Measurements from ENCODE around the gene CST11. TPM values are rescaled to one million over a fixed set of nuclear protein-coding genes. Genes with fewer than 3 reads are reported as not detected.

The CST11 gene
- total and polyA plus RNA-seq, 2 donors from 2014 or later, result not detected

DNA sequence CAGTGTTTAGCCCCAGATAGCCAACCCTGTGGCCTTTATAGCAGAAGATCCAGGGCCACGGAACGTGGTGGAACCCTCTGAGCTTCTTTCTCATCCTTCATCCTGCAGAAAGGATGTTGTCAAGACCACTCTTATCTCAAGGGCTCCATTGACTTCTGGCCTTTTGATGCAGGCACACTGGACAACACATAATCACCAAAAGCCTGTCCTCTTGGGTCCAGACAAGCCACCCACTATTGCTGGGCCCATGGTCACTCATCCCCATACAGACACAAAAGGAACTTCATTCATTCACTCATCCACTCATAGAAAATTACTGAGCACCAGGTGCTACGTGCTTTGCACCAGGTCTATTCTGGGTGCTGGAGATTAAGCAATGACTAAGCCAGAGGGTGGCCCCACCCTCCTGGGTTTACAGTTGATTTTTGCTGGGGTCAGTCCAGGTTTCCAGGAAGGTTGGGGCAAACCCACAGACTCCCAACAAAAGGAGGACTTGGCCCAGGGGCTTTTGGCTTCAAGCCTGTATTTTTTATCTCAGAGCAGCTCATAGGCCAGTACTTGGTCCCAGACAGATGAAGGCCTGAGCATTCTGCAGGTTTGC lies 40.6 kb upstream of the CST11 start:
- Histone ChIP-seq H3K27ac (ENCODE audit: low read depth in 2 of 2, low read length in 2 of 2) (no peak overlapping the region), H3K36me3 (ENCODE audit: control insufficient read depth in 2 of 3, insufficient read depth in 3 of 3, low read length in 3 of 3) (no peaks in the 10 kb centered on the region), H3K4me1 (ENCODE audit: control insufficient read depth in 2 of 3, insufficient read depth in 2 of 3, low read depth in 1 of 3, low read length in 3 of 3) (no peaks in the 10 kb centered on the region), H3K27me3 (ENCODE audit: control insufficient read depth, insufficient read depth, low read length) (no peaks in the 10 kb centered on the region), H3K9ac (ENCODE audit: low read length in 3 of 3) (no peak overlapping the region), H3K9me3 (ENCODE audit: control insufficient read depth in 2 of 3, insufficient read depth in 1 of 3, low read length in 3 of 3) (no peaks in the 10 kb centered on the region), H3K4me3 (ENCODE audit: low read length in 3 of 3) (no peak overlapping the region)
- DNase-seq (no peak), FAIRE-seq (no peak)
- intact Hi-C loops (cut with DNase I), result no loop called here
- TF ChIP-seq, protein P1, sequence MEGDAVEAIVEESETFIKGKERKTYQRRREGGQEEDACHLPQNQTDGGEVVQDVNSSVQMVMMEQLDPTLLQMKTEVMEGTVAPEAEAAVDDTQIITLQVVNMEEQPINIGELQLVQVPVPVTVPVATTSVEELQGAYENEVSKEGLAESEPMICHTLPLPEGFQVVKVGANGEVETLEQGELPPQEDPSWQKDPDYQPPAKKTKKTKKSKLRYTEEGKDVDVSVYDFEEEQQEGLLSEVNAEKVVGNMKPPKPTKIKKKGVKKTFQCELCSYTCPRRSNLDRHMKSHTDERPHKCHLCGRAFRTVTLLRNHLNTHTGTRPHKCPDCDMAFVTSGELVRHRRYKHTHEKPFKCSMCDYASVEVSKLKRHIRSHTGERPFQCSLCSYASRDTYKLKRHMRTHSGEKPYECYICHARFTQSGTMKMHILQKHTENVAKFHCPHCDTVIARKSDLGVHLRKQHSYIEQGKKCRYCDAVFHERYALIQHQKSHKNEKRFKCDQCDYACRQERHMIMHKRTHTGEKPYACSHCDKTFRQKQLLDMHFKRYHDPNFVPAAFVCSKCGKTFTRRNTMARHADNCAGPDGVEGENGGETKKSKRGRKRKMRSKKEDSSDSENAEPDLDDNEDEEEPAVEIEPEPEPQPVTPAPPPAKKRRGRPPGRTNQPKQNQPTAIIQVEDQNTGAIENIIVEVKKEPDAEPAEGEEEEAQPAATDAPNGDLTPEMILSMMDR (IDR thresholded peaks at IDR 0.05; ENCODE audit: borderline replicate concordance, extremely low read depth, insufficient read depth), result no peak

DNA sequence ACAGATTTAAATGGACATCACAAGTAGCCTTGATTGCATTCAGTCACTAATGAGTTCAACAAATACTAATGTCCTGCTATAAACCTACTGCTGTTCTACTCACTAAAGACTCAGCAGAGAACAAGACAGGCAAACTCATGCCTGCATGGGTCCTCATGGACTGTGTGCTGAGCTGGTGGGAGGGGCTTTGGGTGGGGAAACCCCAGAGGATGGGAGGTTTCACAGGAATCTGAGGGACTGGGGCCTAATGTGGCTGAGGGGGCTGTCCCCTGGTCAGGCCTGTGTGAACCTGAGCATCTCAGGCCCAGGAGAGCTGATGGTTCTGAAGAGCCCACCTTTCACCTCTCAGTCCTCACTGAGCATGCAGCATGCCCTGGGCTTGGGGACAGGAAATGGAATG lies 39.6 kb upstream of the CST11 start:
- Histone ChIP-seq H3K9ac (ENCODE audit: low read length in 3 of 3) (no peak overlapping the region), H3K4me3 (ENCODE audit: low read length in 3 of 3) (no peak overlapping the region), H3K36me3 (ENCODE audit: control insufficient read depth in 2 of 3, insufficient read depth in 3 of 3, low read length in 3 of 3) (no peaks in the 10 kb centered on the region), H3K4me1 (ENCODE audit: control insufficient read depth in 2 of 3, insufficient read depth in 2 of 3, low read depth in 1 of 3, low read length in 3 of 3) (no peaks in the 10 kb centered on the region), H3K27ac (ENCODE audit: low read depth in 2 of 2, low read length in 2 of 2) (no peak overlapping the region), H3K9me3 (ENCODE audit: control insufficient read depth in 2 of 3, insufficient read depth in 1 of 3, low read length in 3 of 3) (no peaks in the 10 kb centered on the region), H3K27me3 (ENCODE audit: control insufficient read depth, insufficient read depth, low read length) (no peaks in the 10 kb centered on the region)
- TF ChIP-seq, protein P1 (IDR thresholded peaks at IDR 0.05; ENCODE audit: borderline replicate concordance, extremely low read depth, insufficient read depth), result no peak
- no peak for DNase-seq
- no peak for FAIRE-seq
- intact Hi-C loops (cut with DNase I), result no loop called here

DNA sequence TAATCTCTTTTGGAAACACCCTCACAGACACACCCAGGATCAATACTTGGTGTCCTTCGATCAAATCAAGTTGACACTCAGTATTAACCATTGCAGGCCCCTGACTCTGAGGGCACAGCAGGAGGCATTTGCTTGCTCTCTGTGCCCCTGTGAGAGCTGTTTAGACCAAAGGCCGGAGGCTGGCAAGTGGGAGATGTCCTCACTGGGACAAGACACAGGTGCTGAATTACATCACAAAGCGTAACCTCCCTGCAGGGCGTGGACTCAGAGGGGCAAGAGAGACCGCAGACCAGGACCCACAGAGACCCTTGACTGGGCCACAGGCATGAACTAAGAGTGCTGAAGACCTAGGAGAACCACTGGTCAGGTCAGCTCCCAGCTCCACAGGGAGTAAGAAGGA lies 38.1 kb upstream of the CST11 start, which contains the start of gene CST8:
CST8 (plus strand) TSS at position 301 of the 400 bp plus-strand sequence. CDS start 551 bp downstream, outside the sequence.
- Histone ChIP-seq H3K9ac (ENCODE audit: low read length in 3 of 3) (no peak within 1 kb of the TSS), H3K4me3 (ENCODE audit: low read length in 3 of 3) (no peak within 1 kb of the TSS), H3K9me3 (ENCODE audit: control insufficient read depth in 2 of 3, insufficient read depth in 1 of 3, low read length in 3 of 3) (peaks cover 0 to 2% (median 1%) of the 10 kb centered on the region in 3 donors), H3K27me3 (ENCODE audit: control insufficient read depth, insufficient read depth, low read length) (no peaks in the 10 kb centered on the region), H3K4me1 (ENCODE audit: control insufficient read depth in 2 of 3, insufficient read depth in 2 of 3, low read depth in 1 of 3, low read length in 3 of 3) (no peaks in the 10 kb centered on the region), H3K36me3 (ENCODE audit: control insufficient read depth in 2 of 3, insufficient read depth in 3 of 3, low read length in 3 of 3) (no peaks in the 10 kb centered on the region), H3K27ac (ENCODE audit: low read depth in 2 of 2, low read length in 2 of 2) (no peak within 1 kb of the TSS)
- FAIRE-seq, result no peak
- TF ChIP-seq, protein P1 (IDR thresholded peaks at IDR 0.05; ENCODE audit: borderline replicate concordance, extremely low read depth, insufficient read depth), result no peak
- no peak for DNase-seq
- intact Hi-C loops (cut with DNase I), result no loop called here

DNA sequence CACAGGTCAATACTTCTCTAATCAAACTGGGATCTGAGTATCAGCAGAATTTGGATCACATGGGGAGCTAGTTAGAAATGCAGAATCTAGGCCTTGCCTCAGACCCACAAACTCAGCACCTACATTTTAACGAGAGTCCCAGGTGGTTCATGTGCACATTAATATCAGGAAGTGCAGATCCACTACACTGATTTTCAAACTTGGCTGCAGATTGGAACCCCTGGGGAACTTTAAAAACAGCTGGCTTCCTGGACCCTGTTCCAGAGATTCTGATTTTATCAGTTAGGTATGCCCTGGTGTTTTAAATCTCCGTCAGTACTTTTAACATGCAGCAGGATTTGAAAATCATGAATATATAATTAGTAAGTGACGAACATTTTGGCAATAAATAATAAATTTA lies 36.3 kb upstream of the CST11 start:
- peaks cover 0 to 2% (median 1%) of the 10 kb centered on the region in 3 donors for H3K9me3 ChIP-seq (ENCODE audit: control insufficient read depth in 2 of 3, insufficient read depth in 1 of 3, low read length in 3 of 3)
- no peaks in the 10 kb centered on the region for H3K27me3 ChIP-seq (ENCODE audit: control insufficient read depth, insufficient read depth, low read length)
- no peaks in the 10 kb centered on the region for H3K36me3 ChIP-seq (ENCODE audit: control insufficient read depth in 2 of 3, insufficient read depth in 3 of 3, low read length in 3 of 3)
- no peak overlapping the region for H3K27ac ChIP-seq (ENCODE audit: low read depth in 2 of 2, low read length in 2 of 2)
- no peaks in the 10 kb centered on the region for H3K4me1 ChIP-seq (ENCODE audit: control insufficient read depth in 2 of 3, insufficient read depth in 2 of 3, low read depth in 1 of 3, low read length in 3 of 3)
- FAIRE-seq, result no peak
- no peak for DNase-seq
- intact Hi-C loops (cut with DNase I), result no loop called here
- TF ChIP-seq, protein P1 (IDR thresholded peaks at IDR 0.05; ENCODE audit: borderline replicate concordance, extremely low read depth, insufficient read depth), result no peak
- no peak overlapping the region for H3K4me3 ChIP-seq (ENCODE audit: low read length in 3 of 3)
- H3K9ac ChIP-seq (ENCODE audit: low read length in 3 of 3), result no peak overlapping the region
